Mononuclear cell (primary cell): ENCODE results near the gene USP17L13. TPM values are rescaled to one million over a fixed set of nuclear protein-coding genes. Genes with fewer than 3 reads are reported as not detected.
"Not testable (repeated sequence)": the region's sequence is repeated elsewhere in the genome, so short reads cannot be mapped to it uniquely, and the experiment has no call there.

ENCODE experiments used
- H3K27me3 ChIP-seq: 2 replicates; pipeline ENCODE4 v1.6.0; 2011; ENCODE audit warnings: low read length, control low read depth; ENCODE audit not compliant: insufficient read depth
- H3K4me1 ChIP-seq: 2 replicates; pipeline ENCODE4 v1.5.1; 2011; ENCODE audit warnings: mild to moderate bottlenecking, low read length, control low read depth; ENCODE audit not compliant: insufficient read depth
- H3K4me3 ChIP-seq: 2 replicates; pipeline ENCODE4 v1.5.1; 2011; ENCODE audit warnings: mild to moderate bottlenecking, low read length, moderate library complexity
- H3K9me3 ChIP-seq: 2 replicates; pipeline ENCODE4 v1.5.1; 2011; ENCODE audit warnings: low read depth, mild to moderate bottlenecking, control low read depth, low read length
- total RNA-seq: library from RNA; depleted of rRNA; stranded (reverse); fragments of >200 nt; gene quantifications from one replicate; pipeline ENCODE4 v1.2.3, GENCODE V29; 2012

USP17L13 gene, protein sequence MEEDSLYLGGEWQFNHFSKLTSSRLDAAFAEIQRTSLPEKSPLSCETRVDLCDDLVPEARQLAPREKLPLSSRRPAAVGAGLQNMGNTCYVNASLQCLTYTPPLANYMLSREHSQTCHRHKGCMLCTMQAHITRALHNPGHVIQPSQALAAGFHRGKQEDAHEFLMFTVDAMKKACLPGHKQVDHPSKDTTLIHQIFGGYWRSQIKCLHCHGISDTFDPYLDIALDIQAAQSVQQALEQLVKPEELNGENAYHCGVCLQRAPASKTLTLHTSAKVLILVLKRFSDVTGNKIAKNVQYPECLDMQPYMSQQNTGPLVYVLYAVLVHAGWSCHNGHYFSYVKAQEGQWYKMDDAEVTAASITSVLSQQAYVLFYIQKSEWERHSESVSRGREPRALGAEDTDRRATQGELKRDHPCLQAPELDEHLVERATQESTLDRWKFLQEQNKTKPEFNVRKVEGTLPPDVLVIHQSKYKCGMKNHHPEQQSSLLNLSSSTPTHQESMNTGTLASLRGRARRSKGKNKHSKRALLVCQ
- total RNA-seq = not detected

DNA sequence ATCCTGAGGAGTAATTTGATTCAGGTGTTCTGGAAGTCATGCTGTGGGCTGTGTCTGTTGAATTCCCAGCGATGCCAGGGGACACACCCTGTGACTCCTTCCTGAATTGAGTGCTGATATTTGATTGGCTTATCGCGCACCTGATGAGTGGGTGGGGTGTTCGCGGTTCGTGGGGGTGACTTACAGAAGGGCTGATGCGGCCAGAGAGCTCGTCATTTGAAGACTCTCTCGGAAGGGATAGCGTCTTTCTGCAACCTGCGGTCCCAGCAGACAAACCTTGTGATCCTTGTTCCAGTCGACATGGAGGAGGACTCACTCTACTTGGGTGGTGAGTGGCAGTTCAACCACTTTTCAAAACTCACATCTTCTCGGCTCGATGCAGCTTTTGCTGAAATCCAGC, at the start of gene USP17L13:
USP17L13 (plus strand) TSS at position 301 of the 400 bp plus-strand sequence; CDS start at position 301, 0 bp downstream.
- not testable (repeated sequence) for H3K27me3 ChIP-seq, H3K4me3 ChIP-seq, H3K4me1 ChIP-seq, H3K9me3 ChIP-seq

DNA sequence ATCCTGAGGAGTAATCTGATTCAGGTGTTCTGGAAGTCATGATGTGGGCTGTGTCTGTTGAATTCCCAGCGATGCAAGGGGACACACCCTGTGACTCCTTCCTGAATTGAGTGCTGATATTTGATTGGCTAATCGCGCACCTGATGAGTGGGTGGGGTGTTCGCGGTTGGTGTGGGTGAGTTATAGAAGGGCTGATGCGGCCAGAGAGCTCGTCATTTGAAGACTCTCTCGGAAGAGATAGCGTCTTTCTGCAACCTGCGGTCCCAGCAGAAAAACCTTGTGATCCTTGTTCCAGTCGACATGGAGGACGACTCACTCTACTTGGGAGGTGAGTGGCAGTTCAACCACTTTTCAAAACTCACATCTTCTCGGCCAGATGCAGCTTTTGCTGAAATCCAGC, 14.3 kb upstream of the USP17L13 start, which contains the start of gene USP17L10:
USP17L10 (plus strand) TSS at position 301 of the 400 bp plus-strand sequence; CDS start at position 301, 0 bp downstream.
- not testable (repeated sequence) for H3K4me3 ChIP-seq, H3K4me1 ChIP-seq

DNA sequence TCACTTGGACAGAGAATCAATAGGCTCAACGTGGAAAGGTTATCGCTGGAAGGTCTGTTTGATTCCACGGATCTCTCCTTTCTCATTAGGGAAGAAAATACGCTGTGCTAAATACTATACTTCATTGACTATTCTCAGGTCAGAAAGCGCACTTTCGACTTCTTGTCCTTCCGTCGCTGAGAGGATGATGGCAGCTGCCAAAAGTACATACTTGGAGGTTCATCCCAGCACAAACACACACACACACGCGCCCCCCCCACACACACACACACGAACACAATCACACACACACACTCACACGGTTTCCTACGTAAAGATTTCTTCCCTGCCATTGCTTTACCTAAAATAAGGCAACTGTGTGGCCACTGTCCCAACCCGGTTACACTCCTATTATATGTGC, 10.0 kb upstream of the USP17L13 start:
- not testable (repeated sequence) for H3K27me3 ChIP-seq, H3K4me1 ChIP-seq, H3K9me3 ChIP-seq, H3K4me3 ChIP-seq

More for the DNA sequence above, 14.3 kb upstream of the USP17L13 start, which contains the start of gene USP17L10:
- not testable (repeated sequence) for H3K27me3 ChIP-seq, H3K9me3 ChIP-seq

DNA sequence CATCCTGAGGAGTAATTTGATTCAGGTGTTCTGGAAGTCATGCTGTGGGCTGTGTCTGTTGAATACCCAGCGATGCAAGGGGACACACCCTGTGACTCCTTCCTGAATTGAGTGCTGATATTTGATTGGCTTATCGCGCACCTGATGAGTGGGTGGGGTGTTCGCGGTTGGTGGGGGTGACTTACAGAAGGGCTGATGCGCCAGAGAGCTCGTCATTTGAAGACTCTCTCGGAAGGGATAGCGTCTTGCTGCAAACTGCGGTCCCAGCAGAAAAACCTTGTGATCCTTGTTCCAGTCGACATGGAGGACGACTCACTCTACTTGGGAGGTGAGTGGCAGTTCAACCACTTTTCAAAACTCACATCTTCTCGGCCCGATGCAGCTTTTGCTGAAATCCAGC, 9.6 kb upstream of the USP17L13 start, which contains the start of gene USP17L11:
USP17L11 (plus strand) TSS at position 301 of the 400 bp plus-strand sequence; CDS start at position 301, 0 bp downstream.
- H3K4me1 ChIP-seq, H3K27me3 ChIP-seq, H3K4me3 ChIP-seq, H3K9me3 ChIP-seq: not testable (repeated sequence)

DNA sequence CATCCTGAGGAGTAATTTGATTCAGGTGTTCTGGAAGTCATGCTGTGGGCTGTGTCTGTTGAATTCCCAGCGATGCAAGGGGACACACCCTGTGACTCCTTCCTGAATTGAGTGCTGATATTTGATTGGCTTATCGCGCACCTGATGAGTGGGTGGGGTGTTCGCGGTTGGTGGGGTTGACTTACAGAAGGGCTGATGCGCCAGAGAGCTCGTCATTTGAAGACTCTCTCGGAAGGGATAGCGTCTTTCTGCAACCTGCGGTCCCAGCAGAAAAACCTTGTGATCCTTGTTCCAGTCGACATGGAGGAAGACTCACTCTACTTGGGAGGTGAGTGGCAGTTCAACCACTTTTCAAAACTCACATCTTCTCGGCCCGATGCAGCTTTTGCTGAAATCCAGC, 4.8 kb upstream of the USP17L13 start, which contains the start of gene USP17L12:
USP17L12 (plus strand) TSS at position 301 of the 400 bp plus-strand sequence; CDS start at position 301, 0 bp downstream.
- H3K4me1 ChIP-seq, H3K9me3 ChIP-seq, H3K4me3 ChIP-seq, H3K27me3 ChIP-seq: not testable (repeated sequence)

DNA sequence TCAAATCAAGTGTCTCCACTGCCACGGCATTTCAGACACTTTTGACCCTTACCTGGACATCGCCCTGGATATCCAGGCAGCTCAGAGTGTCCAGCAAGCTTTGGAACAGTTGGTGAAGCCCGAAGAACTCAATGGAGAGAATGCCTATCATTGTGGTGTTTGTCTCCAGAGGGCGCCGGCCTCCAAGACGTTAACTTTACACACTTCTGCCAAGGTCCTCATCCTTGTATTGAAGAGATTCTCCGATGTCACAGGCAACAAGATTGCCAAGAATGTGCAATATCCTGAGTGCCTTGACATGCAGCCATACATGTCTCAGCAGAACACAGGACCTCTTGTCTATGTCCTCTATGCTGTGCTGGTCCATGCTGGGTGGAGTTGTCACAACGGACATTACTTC, 5.6 kb downstream of the USP17L13 start:
- not testable (repeated sequence) for H3K27me3 ChIP-seq, H3K4me1 ChIP-seq, H3K9me3 ChIP-seq, H3K4me3 ChIP-seq

DNA sequence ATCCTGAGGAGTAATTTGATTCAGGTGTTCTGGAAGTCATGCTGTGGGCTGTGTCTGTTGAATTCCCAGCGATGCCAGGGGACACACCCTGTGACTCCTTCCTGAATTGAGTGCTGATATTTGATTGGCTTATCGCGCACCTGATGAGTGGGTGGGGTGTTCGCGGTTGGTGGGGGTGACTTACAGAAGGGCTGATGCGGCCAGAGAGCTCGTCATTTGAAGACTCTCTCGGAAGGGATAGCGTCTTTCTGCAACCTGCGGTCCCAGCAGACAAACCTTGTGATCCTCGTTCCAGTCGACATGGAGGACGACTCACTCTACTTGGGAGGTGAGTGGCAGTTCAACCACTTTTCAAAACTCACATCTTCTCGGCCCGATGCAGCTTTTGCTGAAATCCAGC, 9.4 kb downstream of the USP17L13 start, which contains the start of gene USP17L15:
USP17L15 (plus strand) TSS at position 301 of the 400 bp plus-strand sequence; CDS start at position 301, 0 bp downstream.
- H3K9me3 ChIP-seq, H3K4me1 ChIP-seq, H3K27me3 ChIP-seq, H3K4me3 ChIP-seq: not testable (repeated sequence)

DNA sequence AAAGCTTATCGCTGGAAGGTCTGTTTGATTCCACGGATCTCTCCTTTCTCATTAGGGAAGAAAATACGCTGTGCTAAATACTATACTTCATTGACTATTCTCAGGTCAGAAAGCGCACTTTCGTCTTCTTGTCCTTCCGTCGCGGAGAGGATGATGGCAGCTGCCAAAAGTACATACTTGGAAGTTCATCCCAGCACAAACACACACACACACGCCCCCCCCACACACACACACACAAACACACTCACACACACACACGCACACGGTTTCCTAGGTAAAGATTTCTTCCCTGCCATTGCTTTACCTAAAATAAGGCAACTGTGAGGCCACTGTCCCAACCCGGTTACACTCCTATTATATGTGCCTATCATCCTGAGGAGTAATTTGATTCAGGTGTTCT, 13.8 kb downstream of the USP17L13 start:
- H3K4me1 ChIP-seq, H3K4me3 ChIP-seq, H3K27me3 ChIP-seq, H3K9me3 ChIP-seq: not testable (repeated sequence)

DNA sequence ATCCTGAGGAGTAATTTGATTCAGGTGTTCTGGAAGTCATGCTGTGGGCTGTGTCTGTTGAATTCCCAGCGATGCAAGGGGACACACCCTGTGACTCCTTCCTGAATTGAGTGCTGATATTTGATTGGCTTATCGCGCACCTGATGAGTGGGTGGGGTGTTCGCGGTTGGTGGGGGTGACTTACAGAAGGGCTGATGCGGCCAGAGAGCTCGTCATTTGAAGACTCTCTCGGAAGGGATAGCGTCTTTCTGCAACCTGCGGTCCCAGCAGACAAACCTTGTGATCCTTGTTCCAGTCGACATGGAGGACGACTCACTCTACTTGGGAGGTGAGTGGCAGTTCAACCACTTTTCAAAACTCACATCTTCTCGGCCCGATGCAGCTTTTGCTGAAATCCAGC, 18.9 kb downstream of the USP17L13 start, which contains the start of gene USP17L17:
USP17L17 (plus strand) TSS at position 301 of the 400 bp plus-strand sequence; CDS start at position 301, 0 bp downstream.
- H3K9me3 ChIP-seq, H3K4me3 ChIP-seq, H3K27me3 ChIP-seq, H3K4me1 ChIP-seq: not testable (repeated sequence)

DNA sequence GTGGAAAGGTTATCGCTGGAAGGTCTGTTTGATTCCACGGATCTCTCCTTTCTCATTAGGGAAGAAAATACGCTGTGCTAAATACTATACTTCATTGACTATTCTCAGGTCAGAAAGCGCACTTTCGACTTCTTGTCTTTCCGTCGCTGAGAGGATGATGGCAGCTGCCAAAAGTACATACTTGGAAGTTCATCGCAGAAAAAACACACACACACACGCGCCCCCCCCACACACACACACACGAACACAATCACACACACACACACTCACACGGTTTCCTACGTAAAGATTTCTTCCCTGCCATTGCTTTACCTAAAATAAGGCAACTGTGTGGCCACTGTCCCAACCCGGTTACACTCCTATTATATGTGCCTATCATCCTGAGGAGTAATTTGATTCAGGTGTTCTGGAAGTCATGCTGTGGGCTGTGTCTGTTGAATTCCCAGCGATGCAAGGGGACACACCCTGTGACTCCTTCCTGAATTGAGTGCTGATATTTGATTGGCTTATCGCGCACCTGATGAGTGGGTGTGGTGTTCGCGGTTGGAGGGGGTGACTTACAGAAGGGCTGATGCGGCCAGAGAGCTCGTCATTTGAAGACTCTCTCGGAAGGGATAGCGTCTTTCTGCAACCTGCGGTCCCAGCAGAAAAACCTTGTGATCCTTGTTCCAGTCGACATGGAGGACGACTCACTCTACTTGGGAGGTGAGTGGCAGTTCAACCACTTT, 23.4 kb downstream of the USP17L13 start, which contains the start of gene USP17L18:
USP17L18 (plus strand) TSS at position 678 of the 728 bp plus-strand sequence; CDS start at position 678, 0 bp downstream.
- H3K27me3 ChIP-seq, H3K4me1 ChIP-seq, H3K9me3 ChIP-seq, H3K4me3 ChIP-seq: not testable (repeated sequence)

DNA sequence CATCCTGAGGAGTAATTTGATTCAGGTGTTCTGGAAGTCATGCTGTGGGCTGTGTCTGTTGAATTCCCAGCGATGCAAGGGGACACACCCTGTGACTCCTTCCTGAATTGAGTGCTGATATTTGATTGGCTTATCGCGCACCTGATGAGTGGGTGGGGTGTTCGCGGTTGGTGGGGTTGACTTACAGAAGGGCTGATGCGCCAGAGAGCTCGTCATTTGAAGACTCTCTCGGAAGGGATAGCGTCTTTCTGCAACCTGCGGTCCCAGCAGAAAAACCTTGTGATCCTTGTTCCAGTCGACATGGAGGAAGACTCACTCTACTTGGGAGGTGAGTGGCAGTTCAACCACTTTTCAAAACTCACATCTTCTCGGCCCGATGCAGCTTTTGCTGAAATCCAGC, 28.4 kb downstream of the USP17L13 start, which contains the start of gene USP17L19:
USP17L19 (plus strand) TSS at position 301 of the 400 bp plus-strand sequence; CDS start at position 301, 0 bp downstream.
- not testable (repeated sequence) for H3K27me3 ChIP-seq, H3K9me3 ChIP-seq

DNA sequence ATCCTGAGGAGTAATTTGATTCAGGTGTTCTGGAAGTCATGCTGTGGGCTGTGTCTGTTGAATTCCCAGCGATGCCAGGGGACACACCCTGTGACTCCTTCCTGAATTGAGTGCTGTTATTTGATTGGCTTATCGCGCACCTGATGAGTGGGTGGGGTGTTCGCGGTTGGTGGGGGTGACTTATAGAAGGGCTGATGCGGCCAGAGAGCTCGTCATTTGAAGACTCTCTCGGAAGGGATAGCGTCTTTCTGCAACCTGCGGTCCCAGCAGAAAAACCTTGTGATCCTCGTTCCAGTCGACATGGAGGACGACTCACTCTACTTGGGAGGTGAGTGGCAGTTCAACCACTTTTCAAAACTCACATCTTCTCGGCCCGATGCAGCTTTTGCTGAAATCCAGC, 33.1 kb downstream of the USP17L13 start, which contains the start of gene USP17L20:
USP17L20 (plus strand) TSS at position 301 of the 400 bp plus-strand sequence; CDS start at position 301, 0 bp downstream.
- not testable (repeated sequence) for H3K4me3 ChIP-seq, H3K9me3 ChIP-seq, H3K4me1 ChIP-seq, H3K27me3 ChIP-seq

More for the DNA sequence above, 28.4 kb downstream of the USP17L13 start, which contains the start of gene USP17L19:
- H3K4me3 ChIP-seq, H3K4me1 ChIP-seq: not testable (repeated sequence)

DNA sequence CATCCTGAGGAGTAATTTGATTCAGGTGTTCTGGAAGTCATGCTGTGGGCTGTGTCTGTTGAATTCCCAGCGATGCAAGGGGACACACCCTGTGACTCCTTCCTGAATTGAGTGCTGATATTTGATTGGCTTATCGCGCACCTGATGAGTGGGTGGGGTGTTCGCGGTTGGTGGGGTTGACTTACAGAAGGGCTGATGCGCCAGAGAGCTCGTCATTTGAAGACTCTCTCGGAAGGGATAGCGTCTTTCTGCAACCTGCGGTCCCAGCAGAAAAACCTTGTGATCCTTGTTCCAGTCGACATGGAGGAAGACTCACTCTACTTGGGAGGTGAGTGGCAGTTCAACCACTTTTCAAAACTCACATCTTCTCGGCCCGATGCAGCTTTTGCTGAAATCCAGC, 37.9 kb downstream of the USP17L13 start, which contains the start of gene USP17L21:
USP17L21 (plus strand) TSS at position 301 of the 400 bp plus-strand sequence; CDS start at position 301, 0 bp downstream.
- H3K4me3 ChIP-seq, H3K9me3 ChIP-seq, H3K4me1 ChIP-seq, H3K27me3 ChIP-seq: not testable (repeated sequence)

DNA sequence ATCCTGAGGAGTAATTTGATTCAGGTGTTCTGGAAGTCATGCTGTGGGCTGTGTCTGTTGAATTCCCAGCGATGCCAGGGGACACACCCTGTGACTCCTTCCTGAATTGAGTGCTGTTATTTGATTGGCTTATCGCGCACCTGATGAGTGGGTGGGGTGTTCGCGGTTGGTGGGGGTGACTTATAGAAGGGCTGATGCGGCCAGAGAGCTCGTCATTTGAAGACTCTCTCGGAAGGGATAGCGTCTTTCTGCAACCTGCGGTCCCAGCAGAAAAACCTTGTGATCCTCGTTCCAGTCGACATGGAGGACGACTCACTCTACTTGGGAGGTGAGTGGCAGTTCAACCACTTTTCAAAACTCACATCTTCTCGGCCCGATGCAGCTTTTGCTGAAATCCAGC, 42.6 kb downstream of the USP17L13 start, which contains the start of gene USP17L22:
USP17L22 (plus strand) TSS at position 301 of the 400 bp plus-strand sequence; CDS start at position 301, 0 bp downstream.
- not testable (repeated sequence) for H3K4me1 ChIP-seq, H3K9me3 ChIP-seq

More for the DNA sequence above, 42.6 kb downstream of the USP17L13 start, which contains the start of gene USP17L22:
- not testable (repeated sequence) for H3K27me3 ChIP-seq, H3K4me3 ChIP-seq
